Astrocyte of the spinal cord (primary cell): Measurements from ENCODE around the gene YY1AP1.
"Not testable (repeated sequence)": the region's sequence is repeated elsewhere in the genome, so short reads cannot be mapped to it uniquely, and the experiment has no call there.

ENCODE experiments used
- DNase-seq: peaks from one replicate; pipeline ENCODE4 v3.0.0; 2011; ENCODE audit warnings: low read depth, low spot score
- H3K4me3 ChIP-seq: 2 replicates; pipeline ENCODE4 v1.5.1; 2011; ENCODE audit warnings: low read depth, mild to moderate bottlenecking, low read length, moderate library complexity
- in situ Hi-C: cut with HindIII; loops from 2 replicates; pipeline ENCODE4 v1.10.0; 2017; ENCODE audit warnings: low sequenced_read_pairs
- TF ChIP-seq, protein P1 (sequence below): IDR thresholded peaks from 2 replicates; pipeline ENCODE4 v1.5.1; 2012; ENCODE audit warnings: low read depth, mild to moderate bottlenecking, low read length, inconsistent platforms

The YY1AP1 gene

DNA sequence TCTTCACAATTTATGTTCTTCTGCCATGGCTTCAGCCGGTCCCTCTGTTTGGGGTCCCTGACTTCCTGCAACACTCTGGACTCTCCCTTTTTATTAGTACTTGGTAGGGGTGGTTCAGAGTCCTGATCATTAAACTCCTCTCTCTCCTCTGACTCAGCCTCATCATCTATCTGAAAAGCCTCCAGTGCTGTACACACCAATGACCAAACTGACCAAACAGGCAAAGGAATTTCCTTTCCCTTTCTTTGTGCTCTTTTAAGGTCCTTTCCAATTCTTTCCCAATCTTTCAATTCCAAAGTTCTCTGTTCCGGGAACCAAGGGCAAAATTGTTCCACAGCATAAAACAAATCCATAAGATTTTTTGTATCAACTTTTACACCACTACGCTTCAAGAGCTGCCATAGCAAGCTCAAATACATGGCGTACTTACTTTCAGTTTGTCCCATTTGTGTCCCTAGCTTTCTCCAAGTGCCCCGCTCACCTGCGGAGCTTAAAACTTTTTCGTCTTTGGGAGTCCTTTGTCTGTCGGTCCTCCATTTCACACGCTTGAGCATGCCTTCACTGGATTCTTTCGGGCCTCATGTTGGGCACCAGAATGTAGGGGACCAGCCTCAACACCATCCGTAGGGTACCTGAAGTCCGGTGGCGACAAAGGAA is 9.9 kb upstream of the YY1AP1 start:
- peak; percentile 45 for DNase-seq
- no peak overlapping the region for H3K4me3 ChIP-seq

DNA sequence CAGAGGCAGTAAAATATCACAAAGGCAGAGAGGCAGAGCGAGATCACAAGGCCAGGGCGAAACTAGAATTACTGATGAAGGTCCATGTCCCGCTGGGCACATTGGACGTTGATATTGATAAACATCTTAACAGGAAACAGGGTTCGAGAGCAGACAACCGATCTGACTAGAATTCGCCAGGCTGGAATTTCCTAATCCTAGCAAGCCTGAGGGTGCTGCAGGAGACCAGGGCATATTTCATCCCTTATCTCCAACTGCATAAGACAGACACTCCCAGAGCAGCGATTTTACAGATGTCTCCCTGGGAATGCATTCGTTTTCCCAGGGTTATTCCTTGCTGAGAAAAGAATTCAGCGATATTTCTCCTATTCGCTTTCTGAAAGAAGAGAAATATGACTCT is 9.0 kb upstream of the YY1AP1 start:
- DNase-seq, in situ Hi-C loops, H3K4me3 ChIP-seq: not testable (repeated sequence)

More for the DNA sequence above, 9.9 kb upstream of the YY1AP1 start:
- in situ Hi-C loops: no loop called here
- TF ChIP-seq, protein P1, sequence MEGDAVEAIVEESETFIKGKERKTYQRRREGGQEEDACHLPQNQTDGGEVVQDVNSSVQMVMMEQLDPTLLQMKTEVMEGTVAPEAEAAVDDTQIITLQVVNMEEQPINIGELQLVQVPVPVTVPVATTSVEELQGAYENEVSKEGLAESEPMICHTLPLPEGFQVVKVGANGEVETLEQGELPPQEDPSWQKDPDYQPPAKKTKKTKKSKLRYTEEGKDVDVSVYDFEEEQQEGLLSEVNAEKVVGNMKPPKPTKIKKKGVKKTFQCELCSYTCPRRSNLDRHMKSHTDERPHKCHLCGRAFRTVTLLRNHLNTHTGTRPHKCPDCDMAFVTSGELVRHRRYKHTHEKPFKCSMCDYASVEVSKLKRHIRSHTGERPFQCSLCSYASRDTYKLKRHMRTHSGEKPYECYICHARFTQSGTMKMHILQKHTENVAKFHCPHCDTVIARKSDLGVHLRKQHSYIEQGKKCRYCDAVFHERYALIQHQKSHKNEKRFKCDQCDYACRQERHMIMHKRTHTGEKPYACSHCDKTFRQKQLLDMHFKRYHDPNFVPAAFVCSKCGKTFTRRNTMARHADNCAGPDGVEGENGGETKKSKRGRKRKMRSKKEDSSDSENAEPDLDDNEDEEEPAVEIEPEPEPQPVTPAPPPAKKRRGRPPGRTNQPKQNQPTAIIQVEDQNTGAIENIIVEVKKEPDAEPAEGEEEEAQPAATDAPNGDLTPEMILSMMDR: no peak

DNA sequence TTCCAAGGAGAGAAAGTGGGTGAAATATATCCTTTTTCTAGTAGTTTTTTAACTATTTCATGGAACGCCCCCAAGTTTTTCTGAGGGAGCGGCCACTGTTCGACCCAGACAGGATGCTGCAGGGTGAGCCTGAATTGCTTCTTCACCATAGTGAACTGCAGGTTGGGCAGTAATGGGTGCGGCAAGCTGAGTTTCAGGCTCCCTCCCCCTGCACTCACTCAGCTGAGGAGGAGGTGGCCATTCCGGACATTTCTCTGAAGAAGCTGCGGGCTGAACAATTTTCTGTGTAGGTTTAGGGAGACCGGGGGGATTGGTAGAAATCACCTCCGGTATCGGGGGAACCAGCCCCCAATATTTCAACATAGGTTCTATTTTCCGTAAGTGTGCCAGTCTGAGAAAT is 8.5 kb upstream of the YY1AP1 start:
- in situ Hi-C loops: no loop called here
- no peak for DNase-seq
- H3K4me3 ChIP-seq: no peak overlapping the region
- TF ChIP-seq, protein P1: no peak

DNA sequence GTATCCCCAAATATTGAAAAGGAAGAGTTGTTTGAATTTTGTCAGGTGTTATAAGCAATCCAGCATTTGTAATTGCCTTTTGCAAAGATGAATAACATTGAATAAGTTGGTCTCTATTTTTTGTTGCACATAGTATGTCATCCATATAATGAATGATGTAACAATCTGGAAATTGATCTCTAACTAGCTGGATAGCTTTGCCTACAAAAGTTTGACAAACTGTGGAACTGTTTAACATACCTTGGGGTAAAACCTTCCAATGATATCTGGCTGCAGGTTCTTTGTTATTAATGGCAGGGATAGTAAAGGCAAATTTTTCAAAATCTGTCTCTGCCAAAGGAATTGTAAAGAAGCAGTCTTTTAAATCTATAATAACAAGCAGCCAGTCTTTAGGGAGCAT is 8.0 kb upstream of the YY1AP1 start:
- in situ Hi-C loops: no loop called here
- no peak overlapping the region for H3K4me3 ChIP-seq
- TF ChIP-seq, protein P1: no peak
- no peak for DNase-seq

DNA sequence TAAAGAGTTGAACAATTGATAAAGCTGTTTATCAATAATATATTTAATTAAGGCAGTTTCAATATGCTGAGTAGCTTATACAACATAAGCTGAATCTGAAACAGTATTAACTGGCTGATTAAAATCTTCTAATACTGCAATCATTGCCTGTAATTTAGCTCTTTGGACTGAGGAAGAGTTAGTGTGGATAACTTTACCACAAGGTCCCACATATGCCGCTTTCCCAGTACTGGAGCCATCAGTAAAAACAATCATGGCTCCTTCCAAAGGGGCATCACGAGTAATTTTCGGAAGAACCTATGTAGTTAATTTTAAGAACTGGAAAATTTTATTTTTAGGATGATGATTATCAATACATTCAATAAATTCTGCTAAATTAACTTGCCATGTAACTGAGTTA is 7.0 kb upstream of the YY1AP1 start:
- TF ChIP-seq, protein P1: no peak
- in situ Hi-C loops: no loop called here
- H3K4me3 ChIP-seq: no peak overlapping the region
- DNase-seq: no peak

DNA sequence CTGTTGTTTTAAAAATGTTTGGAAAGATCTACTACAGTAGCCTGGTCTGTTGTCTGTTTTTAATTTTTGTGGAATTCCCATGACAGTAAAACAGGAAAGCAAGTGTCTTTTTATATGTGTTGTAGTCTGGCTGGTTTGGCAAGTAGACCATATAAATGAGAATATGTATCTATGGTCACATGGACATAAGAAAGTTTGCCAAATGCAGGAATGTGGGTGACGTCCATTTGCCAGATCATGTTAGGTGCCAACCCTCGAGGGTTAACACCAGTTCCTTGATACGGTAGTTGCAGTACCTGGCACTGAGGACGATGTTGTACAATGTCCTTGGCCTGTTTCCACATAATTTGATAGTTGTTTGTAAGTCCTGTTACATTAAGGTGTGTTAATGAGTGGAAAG is 6.5 kb upstream of the YY1AP1 start:
- TF ChIP-seq, protein P1: no peak
- H3K4me3 ChIP-seq: peak overlapping the region; percentile 28
- DNase-seq: no peak
- in situ Hi-C loops: no loop called here

DNA sequence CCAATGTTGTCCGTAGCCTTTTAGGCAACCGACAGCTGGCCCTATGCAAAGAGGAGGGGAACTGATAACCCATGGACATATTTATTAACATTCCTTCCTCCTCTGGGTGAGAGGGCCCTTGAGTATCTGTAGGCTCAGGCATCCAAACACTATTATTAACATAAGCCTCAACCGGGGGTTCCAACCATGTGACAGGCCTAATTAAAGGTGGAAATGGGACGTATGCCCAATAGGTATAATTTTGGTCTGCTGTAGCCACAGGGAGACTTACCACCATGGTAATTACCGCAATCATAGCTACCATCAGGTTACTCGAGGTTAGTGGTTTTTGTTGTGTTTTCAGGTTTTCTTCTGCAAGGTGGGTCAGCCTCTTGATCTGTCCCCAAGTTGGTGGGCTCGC is 5.6 kb upstream of the YY1AP1 start:
- in situ Hi-C loops: no loop called here
- DNase-seq: no peak
- no peak overlapping the region for H3K4me3 ChIP-seq
- TF ChIP-seq, protein P1: no peak
